Activated CD8-positive, alpha-beta T cell treated with anti-CD3 and anti-CD28 coated beads for 36 hours (primary cell): ENCODE results near the gene OR2A42. TPM values are rescaled to one million over a fixed set of nuclear protein-coding genes. Genes with fewer than 3 reads are reported as not detected.
"Not testable (repeated sequence)": the region's sequence is repeated elsewhere in the genome, so short reads cannot be mapped to it uniquely, and the experiment has no call there.

Source experiments
- ATAC-seq: fragments of 200-7000 bp; cut with Tn5 transposase; one replicate; pipeline ENCODE4 v1.10.0; 2021; ENCODE audit warnings: mild to moderate bottlenecking, moderate library complexity
- CTCF ChIA-PET: fragments of 350-600 bp; sonication (Branson Sonifier 250); formaldehyde crosslinking; loops from one replicate; lab custom pipeline; 2021; ENCODE audit warnings: antibody characterized with exemption; lab: Charles Lee
- POLR2A ChIA-PET: fragments of 350-600 bp; sonication (Branson Sonifier 250); formaldehyde crosslinking; loops from one replicate; lab custom pipeline; 2021; ENCODE audit warnings: antibody characterized with exemption; lab: Charles Lee
- DNase-seq: peaks from one replicate; pipeline ENCODE4 v3.0.0-alpha.2; 2020
- H3K27ac Mint-ChIP-seq: one replicate; pipeline ENCODE4 v1.8.0; 2021; ENCODE audit warnings: mild to moderate bottlenecking, mixed read lengths
- H3K27me3 Mint-ChIP-seq: one replicate; pipeline ENCODE4 v1.8.0; 2021; ENCODE audit warnings: mixed read lengths
- H3K36me3 Mint-ChIP-seq: one replicate; pipeline ENCODE4 v1.8.0; 2021; ENCODE audit warnings: low read depth, mixed read lengths
- H3K4me1 Mint-ChIP-seq: one replicate; pipeline ENCODE4 v1.8.0; 2021; ENCODE audit warnings: low read depth, mixed read lengths
- H3K4me3 Mint-ChIP-seq: one replicate; pipeline ENCODE4 v1.8.0; 2021; ENCODE audit warnings: mild to moderate bottlenecking, moderate library complexity, mixed read lengths
- H3K9me3 Mint-ChIP-seq: one replicate; pipeline ENCODE4 v1.8.0; 2021; ENCODE audit warnings: mixed read lengths
- CTCF ChIP-seq: fragments of 200-600 bp; IDR thresholded peaks from one replicate; pipeline ENCODE4 v1.8.0; 2022; ENCODE audit warnings: antibody characterized with exemption, mild to moderate bottlenecking
- intact Hi-C: fragments of 100-400 bp; cut with micrococcal nuclease; formaldehyde crosslinking; loops from one replicate; pipeline ENCODE4 v1.10.0; 2022
- total RNA-seq, 2 experiments: library from RNA; stranded (reverse); gene quantifications; one replicate each; pipeline ENCODE4 v1.2.3, GENCODE V29; 2021

OR2A42 gene
- total RNA-seq, 2 experiments from 2014 or later = not detected

GRCh38 chr7:144193782-144194181 lies 45.6 kb downstream of the OR2A42 start:
- H3K27ac Mint-ChIP-seq, intact Hi-C loops, ATAC-seq, H3K4me1 Mint-ChIP-seq, H3K9me3 Mint-ChIP-seq, CTCF ChIA-PET, H3K4me3 Mint-ChIP-seq, POLR2A ChIA-PET, H3K27me3 Mint-ChIP-seq, H3K36me3 Mint-ChIP-seq, DNase-seq: not testable (repeated sequence)

- H3K27ac Mint-ChIP-seq, intact Hi-C loops, H3K36me3 Mint-ChIP-seq, DNase-seq, H3K27me3 Mint-ChIP-seq, CTCF ChIA-PET, H3K4me3 Mint-ChIP-seq, POLR2A ChIA-PET, H3K4me1 Mint-ChIP-seq, H3K9me3 Mint-ChIP-seq: not testable (repeated sequence)
- ATAC-seq = peak; percentile 46
Measured at GRCh38 chr7:144188578-144189171, 50.7 kb downstream of the OR2A42 start.

GRCh38 chr7:144187848-144188247 lies 51.6 kb downstream of the OR2A42 start:
- H3K36me3 Mint-ChIP-seq, H3K4me3 Mint-ChIP-seq, ATAC-seq, POLR2A ChIA-PET, H3K9me3 Mint-ChIP-seq, H3K27ac Mint-ChIP-seq, H3K27me3 Mint-ChIP-seq, DNase-seq, CTCF ChIA-PET, H3K4me1 Mint-ChIP-seq, intact Hi-C loops: not testable (repeated sequence)

GRCh38 chr7:144183166-144183565 lies 56.2 kb downstream of the OR2A42 start, which contains the start of gene CTAGE4:
TSS of gene CTAGE4 (plus strand) at chr7:144183466. CDS start at chr7:144183504, 38 bp downstream.
- H3K36me3 Mint-ChIP-seq, H3K4me3 Mint-ChIP-seq, H3K9me3 Mint-ChIP-seq, CTCF ChIA-PET, ATAC-seq, H3K4me1 Mint-ChIP-seq, DNase-seq, H3K27ac Mint-ChIP-seq, POLR2A ChIA-PET, intact Hi-C loops, H3K27me3 Mint-ChIP-seq: not testable (repeated sequence)

- H3K4me3 Mint-ChIP-seq, H3K9me3 Mint-ChIP-seq, ATAC-seq, H3K36me3 Mint-ChIP-seq, H3K27me3 Mint-ChIP-seq, POLR2A ChIA-PET, H3K4me1 Mint-ChIP-seq, DNase-seq, intact Hi-C loops, CTCF ChIA-PET, H3K27ac Mint-ChIP-seq: not testable (repeated sequence)
Measured at GRCh38 chr7:144179165-144179479, 60.3 kb downstream of the OR2A42 start.

- peak; percentile 88 for ATAC-seq
- TF ChIP-seq CTCF = peak; percentile 45
- H3K9me3 Mint-ChIP-seq, H3K27ac Mint-ChIP-seq, H3K4me1 Mint-ChIP-seq, H3K4me3 Mint-ChIP-seq, intact Hi-C loops, POLR2A ChIA-PET, H3K27me3 Mint-ChIP-seq, H3K36me3 Mint-ChIP-seq: not testable (repeated sequence)
- CTCF ChIA-PET = interaction anchor here (0.9 to 1.6 kb wide), 6 partner anchors 10 to 259 kb away, joined by 4 to 14 read pairs (median 5); no protein-coding TSS in a partner anchor
- peak; percentile 33 for DNase-seq
Measured at GRCh38 chr7:144178380-144179164, 60.8 kb downstream of the OR2A42 start.

Other genes with a start within 250 kb of the OR2A42 start
- gene OR6B1, start 239.3 kb downstream of the OR2A42 start, total RNA-seq = not detected
- not detected for gene OR2A5, start 190.7 kb downstream of the OR2A42 start, total RNA-seq
- gene OR2A25, start 169.8 kb downstream of the OR2A42 start, total RNA-seq = not detected
- gene OR2A12, start 153.3 kb downstream of the OR2A42 start, total RNA-seq = not detected
- not detected for gene OR2A2, start 130.0 kb downstream of the OR2A42 start, total RNA-seq
- gene OR2A14, start 116.4 kb downstream of the OR2A42 start, total RNA-seq = not detected
- gene CTAGE4, start 56.1 kb downstream of the OR2A42 start, total RNA-seq = 1 to 10 TPM in 1 of 2 experiments, under 1 TPM in 1; 0.87 to 1.6 TPM
- 1 to 10 TPM; 2.3 to 2.8 TPM for gene ARHGEF35, start 43.8 kb downstream of the OR2A42 start, total RNA-seq
- gene OR2A7, start 25.2 kb upstream of the OR2A42 start, total RNA-seq = 1 to 10 TPM; 2.0 to 2.1 TPM
- under 1 TPM; 0.25 to 0.85 TPM for gene CTAGE8, start 29.7 kb upstream of the OR2A42 start, total RNA-seq
- gene OR2A1, start 72.8 kb upstream of the OR2A42 start, total RNA-seq = not detected
- 1 to 10 TPM; 6.7 to 7.5 TPM for gene ARHGEF5, start 115.8 kb upstream of the OR2A42 start, total RNA-seq
- gene NOBOX, start 164.1 kb upstream of the OR2A42 start, total RNA-seq = not detected